ENCODE data around the gene CRACR2A.

GRCh38 chr12:3622822-3623690 is 129.9 kb downstream of the CRACR2A start:
- TF ChIP-seq CTCF (IDR thresholded peaks at IDR 0.05), result no peak
- TF ChIP-seq POLR2AphosphoS2 (conservative IDR thresholded peaks at IDR 0.05; ENCODE audit: low read length), result no peak
- no peak for TF ChIP-seq EP300 (IDR thresholded peaks at IDR 0.05)
- no peak for TF ChIP-seq SMC3 (IDR thresholded peaks at IDR 0.05)

Measured in A549 (cell line).